Measurements from ENCODE around the gene ASCL2. TPM values are rescaled to one million over a fixed set of nuclear protein-coding genes. Genes with fewer than 3 reads are reported as not detected.

The ASCL2 gene
- total RNA-seq, 1 experiment from 2014 or later: 0.35 TPM

DNA sequence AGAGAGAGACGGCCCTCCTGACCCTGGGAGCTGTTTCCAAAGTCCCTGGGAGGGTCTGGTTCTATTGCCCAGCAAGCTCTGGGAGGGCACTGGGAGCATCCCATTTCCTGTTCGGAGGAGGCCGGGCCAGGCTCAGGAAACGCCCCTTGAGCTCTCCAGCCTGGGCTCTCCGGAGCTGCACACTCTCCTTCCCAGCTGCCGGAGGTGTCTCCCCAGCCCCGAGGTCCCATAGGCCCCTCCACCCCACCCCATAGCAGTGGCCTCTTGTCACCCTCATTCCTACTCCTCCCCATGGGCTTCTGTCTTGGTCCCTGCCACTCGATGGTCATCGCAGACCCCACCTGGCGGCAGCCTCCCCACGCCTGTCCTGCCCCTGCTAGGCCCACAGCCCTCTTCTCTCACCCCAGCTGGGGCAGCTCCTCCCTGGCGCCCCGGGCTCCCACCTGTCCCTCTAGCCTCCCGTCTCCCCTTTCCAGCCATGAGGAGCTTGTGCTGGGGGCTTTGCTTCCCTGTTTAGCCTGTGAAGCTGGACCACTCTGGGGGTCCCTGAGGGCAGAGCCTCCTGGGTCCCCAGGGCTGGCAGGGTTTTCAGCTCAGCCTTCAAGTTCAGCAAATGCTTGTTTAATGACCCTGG, 34.2 kb upstream of the ASCL2 start:
- Histone ChIP-seq H3K23ac (ENCODE audit: insufficient read length, low read depth, low read length) (no peak overlapping the region), H3K18ac (ENCODE audit: insufficient read length, low read depth, low read length) (no peak overlapping the region), H4K5ac (ENCODE audit: insufficient read length, low read depth, low read length) (no peak overlapping the region), H2AFZ (ENCODE audit: low read length) (no peak overlapping the region), H3K14ac (ENCODE audit: insufficient read depth, low read length) (no peak overlapping the region; the same call in 1 of the 2 replicates), H3K27me3 (ENCODE audit: insufficient read depth, low read length) (no peaks in the 10 kb centered on the region), H3K79me2 (ENCODE audit: insufficient read depth, low read length) (no peaks in the 10 kb centered on the region), H3K9me3 (ENCODE audit: control insufficient read depth, low read depth, low read length) (no peaks in the 10 kb centered on the region), H3K9ac (ENCODE audit: extremely low read depth, insufficient read length, low read length) (no peak overlapping the region), H2BK5ac (ENCODE audit: insufficient read length, low read length) (no peak overlapping the region), H2BK12ac (ENCODE audit: insufficient read length, low read depth, low read length) (no peak overlapping the region), H3K23me2 (ENCODE audit: insufficient read length, low read depth, low read length, poor library complexity, severe bottlenecking) (no peaks in the 10 kb centered on the region), H4K20me1 (ENCODE audit: control insufficient read depth, insufficient read depth, insufficient read length) (no peaks in the 10 kb centered on the region), H3K27ac (ENCODE audit: insufficient read length, low read depth, low read length) (no peak overlapping the region), H2BK15ac (ENCODE audit: low read depth, low read length) (no peak overlapping the region), H3K4me2 (ENCODE audit: insufficient read depth, insufficient read length, low read length) (no peak overlapping the region), H3K56ac (ENCODE audit: insufficient read length, low read depth, low read length) (no peak overlapping the region), H2BK120ac (ENCODE audit: low read depth, low read length, poor library complexity, severe bottlenecking) (no peak overlapping the region), H3K4me1 (ENCODE audit: insufficient read depth, low read length) (no peaks in the 10 kb centered on the region; the same call in 1 of the 2 replicates), H2AK5ac (ENCODE audit: insufficient read length, low read length) (no peak overlapping the region), H4K91ac (ENCODE audit: insufficient read length, low read depth, low read length) (no peak overlapping the region), H3T11ph (ENCODE audit: low read length) (no peak overlapping the region), H3K4ac (ENCODE audit: low read depth, low read length) (no peak overlapping the region), H2BK20ac (ENCODE audit: low read depth, low read length, poor library complexity, severe bottlenecking) (no peak overlapping the region), H4K8ac (replicated peaks; ENCODE audit: insufficient read length, low read depth, low read length) (no peak overlapping the region), H3K79me1 (ENCODE audit: insufficient read depth, low read depth, low read length, poor library complexity, severe bottlenecking) (no peaks in the 10 kb centered on the region)
- Mint-ChIP-seq H3K36me3 (ENCODE audit: insufficient read depth in 1 of 3, low read depth in 3 of 3) (no peaks in the 10 kb centered on the region), H3K4me3 (no peak overlapping the region), H3K27me3 (ENCODE audit: low read depth) (peaks cover 6% of the 10 kb centered on the region; the same call in 1 of the 2 replicates), H3K9me3 (no peaks in the 10 kb centered on the region; a peak in 1 of 5 replicates), H3K4me1 (peaks cover 0 to 7% of the 10 kb centered on the region in 2 experiments; a peak in 1 of 4 replicates), H3K27ac (no peak overlapping the region)
- DNase-seq: peak; percentile 31
- no CpG with 5 or more reads among the region's 14 CpGs for WGBS (ENCODE audit: extremely low coverage, insufficient read length, low lambda C conversion rate)
- TF ChIP-seq, protein P1, sequence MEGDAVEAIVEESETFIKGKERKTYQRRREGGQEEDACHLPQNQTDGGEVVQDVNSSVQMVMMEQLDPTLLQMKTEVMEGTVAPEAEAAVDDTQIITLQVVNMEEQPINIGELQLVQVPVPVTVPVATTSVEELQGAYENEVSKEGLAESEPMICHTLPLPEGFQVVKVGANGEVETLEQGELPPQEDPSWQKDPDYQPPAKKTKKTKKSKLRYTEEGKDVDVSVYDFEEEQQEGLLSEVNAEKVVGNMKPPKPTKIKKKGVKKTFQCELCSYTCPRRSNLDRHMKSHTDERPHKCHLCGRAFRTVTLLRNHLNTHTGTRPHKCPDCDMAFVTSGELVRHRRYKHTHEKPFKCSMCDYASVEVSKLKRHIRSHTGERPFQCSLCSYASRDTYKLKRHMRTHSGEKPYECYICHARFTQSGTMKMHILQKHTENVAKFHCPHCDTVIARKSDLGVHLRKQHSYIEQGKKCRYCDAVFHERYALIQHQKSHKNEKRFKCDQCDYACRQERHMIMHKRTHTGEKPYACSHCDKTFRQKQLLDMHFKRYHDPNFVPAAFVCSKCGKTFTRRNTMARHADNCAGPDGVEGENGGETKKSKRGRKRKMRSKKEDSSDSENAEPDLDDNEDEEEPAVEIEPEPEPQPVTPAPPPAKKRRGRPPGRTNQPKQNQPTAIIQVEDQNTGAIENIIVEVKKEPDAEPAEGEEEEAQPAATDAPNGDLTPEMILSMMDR (conservative IDR thresholded peaks at IDR 0.05): no peak

Data from H9 (cell line).